Naive thymus-derived CD4-positive, alpha-beta T cell (primary cell): ENCODE results near the gene PDGFC. TPM values are rescaled to one million over a fixed set of nuclear protein-coding genes. Genes with fewer than 3 reads are reported as not detected.

Experiments
- ATAC-seq: fragments of 150-1000 bp; cut with Tn5 transposase; 2 replicates; pipeline ENCODE4 v1.10.0; 2021; ENCODE audit warnings: mild to moderate bottlenecking, moderate library complexity
- CTCF ChIA-PET: fragments of 350-600 bp; sonication (Branson Sonifier 250); formaldehyde crosslinking; loops from one replicate; lab custom pipeline; 2021; ENCODE audit warnings: antibody characterized with exemption; lab: Charles Lee
- POLR2A ChIA-PET: fragments of 350-600 bp; sonication (Branson Sonifier 250); formaldehyde crosslinking; loops from one replicate; lab custom pipeline; 2021; ENCODE audit warnings: antibody characterized with exemption, inconsistent platforms; lab: Charles Lee
- DNase-seq, 9 donors: peaks; one replicate each; pipeline versions ENCODE4 v3.0.0 to v3.0.0-alpha.2; 2020 to 2022; ENCODE audit warnings: mixed read lengths in 1 of 9
- H3K27ac ChIP-seq: one replicate; pipeline ENCODE4 v1.7.0; 2013; ENCODE audit warnings: mild to moderate bottlenecking, low read depth, low read length, moderate library complexity
- H3K27me3 ChIP-seq, 2 donors: one replicate each; pipeline ENCODE4 v1.7.0; 2013; ENCODE audit warnings: low read length in 2 of 2, mild to moderate bottlenecking in 2 of 2, moderate library complexity in 2 of 2; ENCODE audit not compliant: control insufficient read depth in 2 of 2, insufficient read depth in 2 of 2
- H3K36me3 ChIP-seq, 3 experiments: 1 replicate in 2 of 3; 2 replicates in 1 of 3; pipeline ENCODE4 v1.7.0; 2013; ENCODE audit warnings: low read length in 3 of 3, mild to moderate bottlenecking in 3 of 3, moderate library complexity in 1 of 3; ENCODE audit not compliant: insufficient read depth in 3 of 3, control insufficient read depth in 2 of 3
- H3K4me1 ChIP-seq, 2 donors: one replicate each; pipeline ENCODE4 v1.7.0; 2013; ENCODE audit warnings: low read length in 2 of 2, mild to moderate bottlenecking in 2 of 2, moderate library complexity in 1 of 2; ENCODE audit not compliant: control insufficient read depth in 2 of 2, insufficient read depth in 2 of 2
- H3K4me3 ChIP-seq: 2 replicates; pipeline ENCODE4 v1.7.0; 2013; ENCODE audit warnings: mild to moderate bottlenecking, low read length
- H3K9me3 ChIP-seq, 3 experiments: 1 replicate in 2 of 3; 2 replicates in 1 of 3; pipeline ENCODE4 v1.7.0; 2013; ENCODE audit warnings: low read length in 3 of 3; ENCODE audit not compliant: control insufficient read depth in 2 of 3
- H3K27ac Mint-ChIP-seq, 9 donors: one replicate each; pipeline ENCODE4 v1.8.0; 2020 to 2022; ENCODE audit warnings: mixed read lengths in 9 of 9, mild to moderate bottlenecking in 8 of 9, moderate library complexity in 5 of 9, inconsistent platforms in 2 of 9
- H3K27me3 Mint-ChIP-seq, 5 donors: one replicate each; pipeline ENCODE4 v1.8.0; 2021 to 2022; ENCODE audit warnings: mixed read lengths in 5 of 5, mild to moderate bottlenecking in 1 of 5
- H3K36me3 Mint-ChIP-seq, 5 donors: one replicate each; pipeline ENCODE4 v1.8.0; 2020 to 2022; ENCODE audit warnings: mixed read lengths in 5 of 5, mild to moderate bottlenecking in 3 of 5, inconsistent platforms in 1 of 5
- H3K4me1 Mint-ChIP-seq, 7 donors: one replicate each; pipeline ENCODE4 v1.8.0; 2020 to 2022; ENCODE audit warnings: mixed read lengths in 7 of 7, mild to moderate bottlenecking in 3 of 7, inconsistent platforms in 1 of 7
- H3K4me3 Mint-ChIP-seq, 10 donors: one replicate each; pipeline ENCODE4 v1.8.0; 2020 to 2022; ENCODE audit warnings: mild to moderate bottlenecking in 10 of 10, mixed read lengths in 10 of 10, moderate library complexity in 6 of 10, inconsistent platforms in 2 of 10
- H3K9me3 Mint-ChIP-seq, 11 donors: one replicate each; pipeline ENCODE4 v1.8.0; 2020 to 2022; ENCODE audit warnings: mixed read lengths in 11 of 11, mild to moderate bottlenecking in 4 of 11, inconsistent platforms in 1 of 11, moderate library complexity in 1 of 11
- intact Hi-C, 2 donors: fragments of 100-400 bp; cut with micrococcal nuclease; formaldehyde crosslinking; loops; one replicate each; pipeline ENCODE4 v1.15.1; 2023
- polyA plus RNA-seq, 2 donors: library from polyadenylated mRNA; unstranded; fragments of 300-500 nt; fragmentation: Illumina TruSeq; gene quantifications; one replicate each; pipeline ENCODE4 v1.2.3, GENCODE V29; 2021
- total RNA-seq, 6 experiments: library from RNA in 5 of 6; stranded (reverse) in 5 of 6; gene quantifications; 1 replicate in 5 of 6; 2 replicates in 1 of 6; pipeline ENCODE4 v1.2.3 and lab custom pipeline; 2021 to 2026

Gene PDGFC
- total and polyA plus RNA-seq, 7 experiments from 2014 or later: 0.19 to 2.0 (median 1.2) TPM; not detected in 4

GRCh38 chr4:156803056-156803455 lies 168.5 kb downstream of the PDGFC start:
- Histone ChIP-seq H3K27ac (no peak overlapping the region), H3K36me3 (no peaks in the 10 kb centered on the region), H3K4me3 (no peak overlapping the region), H3K4me1 (no peaks in the 10 kb centered on the region), H3K9me3 (no peaks in the 10 kb centered on the region), H3K27me3 (no peaks in the 10 kb centered on the region)
- ChIA-PET CTCF (no interaction called here), POLR2A (interaction anchor here (0.7 kb wide), 1 partner anchor 71 kb away, joined by 3 read pairs; no protein-coding TSS in a partner anchor)
- no peaks in the 10 kb centered on the region for H3K27me3 Mint-ChIP-seq
- H3K9me3 Mint-ChIP-seq: no peaks in the 10 kb centered on the region
- H3K4me1 Mint-ChIP-seq: no peaks in the 10 kb centered on the region
- ATAC-seq: no peak
- no peak overlapping the region for H3K4me3 Mint-ChIP-seq
- DNase-seq: no peak
- no peaks in the 10 kb centered on the region for H3K36me3 Mint-ChIP-seq
- intact Hi-C loops: no loop called here
- H3K27ac Mint-ChIP-seq: no peak overlapping the region

- H3K27ac Mint-ChIP-seq: no peak overlapping the region
- H3K4me1 ChIP-seq: no peaks in the 10 kb centered on the region
- DNase-seq (no peak), ATAC-seq (no peak)
- H3K36me3 Mint-ChIP-seq: no peaks in the 10 kb centered on the region
- peaks cover 0 to 2% (median 0%) of the 10 kb centered on the region in 11 donors for H3K9me3 Mint-ChIP-seq
- no peak overlapping the region for H3K4me3 Mint-ChIP-seq
- ChIA-PET CTCF (no interaction called here), POLR2A (no interaction called here)
- H3K27me3 ChIP-seq: no peaks in the 10 kb centered on the region
- H3K4me1 Mint-ChIP-seq: no peaks in the 10 kb centered on the region
- H3K9me3 ChIP-seq: no peaks in the 10 kb centered on the region
- H3K4me3 ChIP-seq: no peak overlapping the region
- no peaks in the 10 kb centered on the region for H3K36me3 ChIP-seq
- H3K27me3 Mint-ChIP-seq: no peaks in the 10 kb centered on the region
- no peak overlapping the region for H3K27ac ChIP-seq
- intact Hi-C loops: no loop called here
Observed at GRCh38 chr4:156800463-156800862, 171.1 kb downstream of the PDGFC start.

- peaks cover 0 to 2% (median 0%) of the 10 kb centered on the region in 11 donors for H3K9me3 Mint-ChIP-seq
- H3K4me1 Mint-ChIP-seq: no peaks in the 10 kb centered on the region
- H3K4me3 Mint-ChIP-seq: no peak overlapping the region
- intact Hi-C loops: no loop called here
- no peaks in the 10 kb centered on the region for H3K4me1 ChIP-seq
- H3K4me3 ChIP-seq: no peak overlapping the region
- no peaks in the 10 kb centered on the region for H3K27me3 ChIP-seq
- CTCF ChIA-PET: no interaction called here
- DNase-seq (no peak), ATAC-seq (no peak)
- no peaks in the 10 kb centered on the region for H3K36me3 ChIP-seq
- H3K27ac ChIP-seq: no peak overlapping the region
- no peaks in the 10 kb centered on the region for H3K9me3 ChIP-seq
- POLR2A ChIA-PET: no interaction called here
- H3K27ac Mint-ChIP-seq: no peak overlapping the region
- H3K36me3 Mint-ChIP-seq: no peaks in the 10 kb centered on the region
- H3K27me3 Mint-ChIP-seq: no peaks in the 10 kb centered on the region
Observed at GRCh38 chr4:156799121-156799589, 172.4 kb downstream of the PDGFC start.

- H3K4me1 Mint-ChIP-seq: no peaks in the 10 kb centered on the region
- H3K9me3 Mint-ChIP-seq: peaks cover 0 to 2% (median 0%) of the 10 kb centered on the region in 11 donors
- H3K27ac ChIP-seq: no peak overlapping the region
- no peaks in the 10 kb centered on the region for H3K36me3 Mint-ChIP-seq
- CTCF ChIA-PET: no interaction called here
- intact Hi-C loops: no loop called here
- no peaks in the 10 kb centered on the region for H3K27me3 Mint-ChIP-seq
- no peaks in the 10 kb centered on the region for H3K36me3 ChIP-seq
- H3K4me3 Mint-ChIP-seq: no peak overlapping the region
- POLR2A ChIA-PET: no interaction called here
- ATAC-seq (no peak), DNase-seq (no peak)
- H3K9me3 ChIP-seq: no peaks in the 10 kb centered on the region
- no peaks in the 10 kb centered on the region for H3K27me3 ChIP-seq
- H3K4me3 ChIP-seq: no peak overlapping the region
- no peaks in the 10 kb centered on the region for H3K4me1 ChIP-seq
- no peak overlapping the region for H3K27ac Mint-ChIP-seq
Observed at GRCh38 chr4:156798438-156798837, 173.2 kb downstream of the PDGFC start.

GRCh38 chr4:156797206-156797605 lies 174.4 kb downstream of the PDGFC start:
- H3K36me3 Mint-ChIP-seq: no peaks in the 10 kb centered on the region
- H3K4me1 ChIP-seq: no peaks in the 10 kb centered on the region
- no peak overlapping the region for H3K4me3 Mint-ChIP-seq
- intact Hi-C loops: no loop called here
- ChIA-PET CTCF (no interaction called here), POLR2A (no interaction called here)
- H3K27me3 ChIP-seq: no peaks in the 10 kb centered on the region
- no peaks in the 10 kb centered on the region for H3K36me3 ChIP-seq
- H3K4me3 ChIP-seq: no peak overlapping the region
- no peak overlapping the region for H3K27ac Mint-ChIP-seq
- peaks cover 0 to 2% (median 0%) of the 10 kb centered on the region in 11 donors for H3K9me3 Mint-ChIP-seq
- no peaks in the 10 kb centered on the region for H3K4me1 Mint-ChIP-seq
- DNase-seq (no peak), ATAC-seq (no peak)
- H3K9me3 ChIP-seq: no peaks in the 10 kb centered on the region
- H3K27me3 Mint-ChIP-seq: no peaks in the 10 kb centered on the region
- H3K27ac ChIP-seq: no peak overlapping the region

- Mint-ChIP-seq H3K9me3 (peaks cover 0 to 2% (median 0%) of the 10 kb centered on the region in 11 donors), H3K27me3 (no peaks in the 10 kb centered on the region), H3K4me3 (no peak overlapping the region), H3K36me3 (no peaks in the 10 kb centered on the region), H3K4me1 (no peaks in the 10 kb centered on the region), H3K27ac (no peak overlapping the region)
- CTCF ChIA-PET: no interaction called here
- no peaks in the 10 kb centered on the region for H3K4me1 ChIP-seq
- no peaks in the 10 kb centered on the region for H3K9me3 ChIP-seq
- no peak overlapping the region for H3K4me3 ChIP-seq
- H3K27ac ChIP-seq: no peak overlapping the region
- DNase-seq (no peak), ATAC-seq (no peak)
- POLR2A ChIA-PET: no interaction called here
- H3K36me3 ChIP-seq: no peaks in the 10 kb centered on the region
- intact Hi-C loops: no loop called here
- H3K27me3 ChIP-seq: no peaks in the 10 kb centered on the region
Observed at GRCh38 chr4:156795727-156796126, 175.9 kb downstream of the PDGFC start.

- H3K27ac Mint-ChIP-seq: no peak overlapping the region
- Histone ChIP-seq H3K27ac (no peak overlapping the region), H3K4me3 (no peak overlapping the region), H3K4me1 (no peaks in the 10 kb centered on the region), H3K36me3 (no peaks in the 10 kb centered on the region), H3K9me3 (no peaks in the 10 kb centered on the region), H3K27me3 (no peaks in the 10 kb centered on the region)
- peaks cover 0 to 7% (median 0%) of the 10 kb centered on the region in 11 donors for H3K9me3 Mint-ChIP-seq
- intact Hi-C loops: no loop called here
- no peak overlapping the region for H3K4me3 Mint-ChIP-seq
- H3K36me3 Mint-ChIP-seq: no peaks in the 10 kb centered on the region
- H3K4me1 Mint-ChIP-seq: no peaks in the 10 kb centered on the region
- ChIA-PET CTCF (no interaction called here), POLR2A (no interaction called here)
- no peak for DNase-seq
- ATAC-seq: no peak
- H3K27me3 Mint-ChIP-seq: no peaks in the 10 kb centered on the region
Observed at GRCh38 chr4:156794863-156795262, 176.7 kb downstream of the PDGFC start.
